Dermis microvascular lymphatic vessel endothelial cell (primary cell): Measurements from ENCODE around the gene TECR. TPM values are rescaled to one million over a fixed set of nuclear protein-coding genes. Genes with fewer than 3 reads are reported as not detected.
"Not testable (repeated sequence)": the region's sequence is repeated elsewhere in the genome, so short reads cannot be mapped to it uniquely, and the experiment has no call there.

Experiments
- DNase-seq, 2 donors: peaks; one replicate each; pipeline versions ENCODE4 v3.0.0 to v3.0.0-alpha.2; 2010; ENCODE audit warnings: low read depth in 2 of 2
- total RNA-seq: library from RNA; depleted of rRNA; stranded (reverse); fragments of >200 nt; gene quantifications from 2 replicates; pipeline ENCODE4 v1.2.1, GENCODE V29; 2014

TECR gene, protein sequence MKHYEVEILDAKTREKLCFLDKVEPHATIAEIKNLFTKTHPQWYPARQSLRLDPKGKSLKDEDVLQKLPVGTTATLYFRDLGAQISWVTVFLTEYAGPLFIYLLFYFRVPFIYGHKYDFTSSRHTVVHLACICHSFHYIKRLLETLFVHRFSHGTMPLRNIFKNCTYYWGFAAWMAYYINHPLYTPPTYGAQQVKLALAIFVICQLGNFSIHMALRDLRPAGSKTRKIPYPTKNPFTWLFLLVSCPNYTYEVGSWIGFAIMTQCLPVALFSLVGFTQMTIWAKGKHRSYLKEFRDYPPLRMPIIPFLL
- total RNA-seq: 23.1 and 27.4 TPM in 2 replicates

DNA sequence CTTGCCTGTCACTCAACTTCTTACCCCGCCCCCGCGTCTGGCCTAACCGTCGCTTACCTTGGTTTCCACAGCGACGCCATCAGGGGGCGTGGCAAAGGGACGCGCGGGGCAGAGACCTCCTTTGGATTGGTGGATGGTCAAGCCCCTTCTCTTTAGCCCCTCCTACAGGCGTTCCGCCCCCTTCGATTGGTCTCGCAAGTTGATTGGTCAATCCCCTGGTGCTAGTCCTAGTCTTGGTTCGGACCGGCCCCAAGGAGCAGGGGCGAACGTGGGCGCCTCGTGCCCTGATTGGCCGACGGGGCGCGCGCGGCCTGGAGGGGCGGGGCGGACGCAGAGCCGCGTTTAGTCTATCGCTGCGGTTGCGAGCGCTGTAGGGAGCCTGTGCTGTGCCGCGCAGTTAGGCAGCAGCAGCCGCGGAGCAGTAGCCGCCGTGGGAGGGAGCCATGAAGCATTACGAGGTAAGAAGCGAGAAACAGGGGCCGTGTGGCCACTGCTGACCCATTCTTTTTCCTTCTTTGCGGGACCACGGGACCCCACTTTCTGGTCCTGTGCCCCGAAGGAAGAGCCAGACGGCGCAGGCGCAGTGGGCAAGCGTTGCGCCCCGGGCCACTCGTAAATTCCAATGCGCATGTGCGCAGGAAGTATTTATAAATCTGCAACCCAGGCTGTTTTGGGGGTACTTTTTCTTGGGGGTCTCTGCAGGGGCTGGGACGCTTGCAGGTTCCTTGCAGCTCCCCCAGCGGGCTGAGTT lies at the start of gene TECR:
Gene TECR, plus strand, starts transcription at position 341 of the 751 bp plus-strand sequence. Its CDS starts 103 bp downstream, at position 444.
- peak; percentile 100 for DNase-seq

DNA sequence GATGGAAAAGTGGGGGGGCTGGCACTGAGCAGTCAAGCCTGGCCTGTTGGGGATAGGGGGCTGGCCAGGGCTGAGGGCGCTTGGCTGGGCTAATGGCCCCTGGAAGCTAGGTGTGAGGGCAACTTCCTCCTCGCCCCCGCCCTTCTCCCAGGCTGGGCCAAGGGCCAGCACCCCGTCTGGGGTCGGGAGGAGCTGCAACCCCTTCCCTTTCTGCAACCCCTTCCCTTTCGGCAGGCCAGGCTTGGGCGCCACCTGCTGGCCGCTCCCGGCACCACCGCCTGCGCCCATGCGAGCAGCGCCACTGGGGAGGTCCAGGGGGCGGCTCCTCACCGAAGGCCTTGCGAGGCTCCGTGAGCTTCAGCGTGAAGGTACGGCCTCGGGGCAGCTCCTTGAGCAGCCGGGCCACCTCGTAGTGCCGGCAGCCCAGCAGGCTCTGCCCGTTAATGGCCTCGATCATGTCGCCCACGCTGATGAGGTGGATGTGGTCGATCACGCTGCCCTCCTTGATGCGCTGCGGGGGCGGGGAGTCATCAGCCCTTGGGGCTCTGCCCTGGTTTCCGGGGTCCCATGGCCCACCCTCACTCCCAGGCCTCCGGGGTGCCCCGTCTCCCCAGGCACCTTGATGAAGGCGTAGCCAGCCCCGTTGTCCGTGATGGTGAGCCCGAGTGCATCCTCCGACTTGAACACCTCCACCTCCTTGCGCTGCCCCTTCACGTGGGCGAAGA lies 49.3 kb upstream of the TECR start:
- peak in 1 of 2 donors; percentile 32 for DNase-seq

DNA sequence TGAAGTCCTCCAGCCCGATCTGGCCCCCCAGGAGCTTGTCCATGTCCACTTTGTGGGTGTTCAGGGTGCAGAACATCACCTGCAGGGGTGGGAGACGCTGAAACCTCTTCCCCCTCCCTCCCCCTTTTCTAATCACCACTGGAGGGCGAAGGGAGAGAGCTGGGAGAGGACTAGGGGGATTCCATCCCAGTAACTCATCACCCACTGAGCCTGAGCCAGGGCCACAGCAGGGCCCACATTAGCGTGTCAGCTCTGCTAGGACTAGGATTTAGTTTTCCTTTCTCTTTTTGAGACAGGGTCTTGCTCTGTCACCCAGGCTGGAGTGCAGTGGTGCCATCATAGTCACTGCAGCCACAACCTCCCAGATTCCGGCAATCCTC lies 48.7 kb upstream of the TECR start:
- DNase-seq: no peak

DNA sequence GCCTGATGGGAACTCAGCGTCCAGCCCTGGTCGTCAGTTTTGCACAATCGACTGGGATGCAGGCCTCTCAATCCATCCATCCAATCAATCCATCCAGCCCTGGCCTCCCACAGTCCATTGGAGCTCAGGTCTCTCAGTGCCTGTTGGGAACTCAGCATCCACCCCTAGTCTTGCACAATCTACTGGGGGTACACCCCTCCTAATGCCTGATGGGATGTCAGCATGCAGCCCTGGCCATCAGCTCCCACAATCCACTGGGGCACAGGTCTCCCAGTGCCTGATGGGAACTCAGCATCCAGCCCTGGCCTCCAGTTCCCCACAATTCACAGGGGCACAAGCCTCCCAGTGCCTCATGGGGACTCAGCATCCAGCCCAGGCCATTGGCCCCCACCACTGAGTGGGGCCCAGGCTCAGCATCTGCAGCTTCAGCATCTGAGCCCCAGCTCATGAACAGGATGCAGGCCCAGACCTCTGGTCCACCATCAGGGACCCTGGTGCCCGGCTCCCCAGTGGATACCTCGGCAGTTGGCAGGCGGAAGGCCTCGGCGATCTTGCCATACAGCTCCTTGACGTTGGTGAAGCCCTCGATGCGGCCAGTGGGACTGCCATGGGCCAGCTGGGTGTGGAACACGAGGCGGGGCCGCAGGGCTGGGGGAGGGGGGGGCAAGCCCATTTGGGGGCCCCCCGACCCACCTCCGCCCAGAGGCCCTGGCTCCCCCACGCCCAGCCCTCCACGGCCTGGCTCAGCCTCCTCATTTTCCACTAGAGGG lies 47.0 kb upstream of the TECR start:
- no peak for DNase-seq

DNA sequence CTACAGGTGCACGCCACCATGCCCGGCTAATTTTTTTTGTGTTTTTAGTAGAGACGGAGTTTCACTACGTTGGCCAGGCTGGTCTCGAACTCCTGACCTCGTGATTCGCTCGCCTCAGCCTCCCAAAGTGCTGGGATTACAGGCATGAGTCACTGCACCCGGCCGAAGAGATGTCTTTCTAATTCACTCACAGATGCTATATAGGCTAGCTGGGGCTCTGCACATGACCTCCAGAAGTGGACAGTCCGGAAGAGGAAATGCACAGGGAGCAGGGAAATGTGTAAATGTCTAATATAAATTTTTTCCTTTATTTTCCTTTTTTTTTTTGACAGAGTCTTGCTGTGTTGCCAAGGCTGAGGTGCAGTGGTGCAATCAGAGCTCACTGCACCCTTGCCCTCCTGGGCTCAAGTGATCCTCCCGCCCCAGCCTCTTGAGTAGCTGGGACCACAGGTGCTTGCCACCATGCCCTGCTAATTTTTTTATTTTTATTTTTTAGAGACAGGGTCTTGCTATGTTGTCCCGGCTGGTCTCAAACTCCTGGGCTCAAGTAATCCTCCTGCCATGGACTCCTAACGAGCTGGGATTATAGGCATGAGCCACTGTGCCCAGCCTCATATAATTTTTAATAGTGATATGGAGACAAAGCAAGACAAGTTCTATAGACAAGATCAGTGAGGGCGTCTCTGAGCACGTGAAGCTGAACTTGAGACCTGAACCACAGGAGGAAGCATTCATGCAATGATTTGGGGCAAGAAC lies 41.8 kb upstream of the TECR start:
- no peak for DNase-seq

DNA sequence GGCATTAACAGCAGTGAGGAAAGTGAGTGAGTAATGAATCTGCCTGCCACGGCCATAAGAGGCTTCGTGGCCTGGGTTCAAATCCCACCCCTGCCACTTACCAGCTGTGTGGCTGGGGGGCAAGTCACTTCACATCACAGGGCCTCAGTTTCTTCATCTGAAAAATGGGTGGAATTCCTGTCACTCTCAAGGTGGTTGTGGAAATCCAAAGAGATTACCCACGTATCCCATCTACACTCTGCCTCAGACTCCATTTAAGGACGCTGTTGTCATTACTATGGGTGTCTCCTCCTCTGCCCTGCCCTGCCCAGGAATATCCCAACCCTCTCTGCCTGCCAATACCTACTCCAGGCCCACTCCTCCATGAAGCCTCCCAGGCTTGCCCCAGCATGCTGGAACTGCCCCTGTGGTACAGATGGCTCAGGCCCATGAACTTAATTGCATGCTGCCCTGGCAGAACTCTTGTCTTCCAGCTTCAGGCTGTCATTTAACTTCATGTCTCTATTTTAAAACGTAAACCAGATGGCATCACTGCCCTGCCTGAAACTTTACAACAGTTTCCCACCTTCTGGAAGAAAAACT lies 36.5 kb upstream of the TECR start:
- no peak for DNase-seq

DNA sequence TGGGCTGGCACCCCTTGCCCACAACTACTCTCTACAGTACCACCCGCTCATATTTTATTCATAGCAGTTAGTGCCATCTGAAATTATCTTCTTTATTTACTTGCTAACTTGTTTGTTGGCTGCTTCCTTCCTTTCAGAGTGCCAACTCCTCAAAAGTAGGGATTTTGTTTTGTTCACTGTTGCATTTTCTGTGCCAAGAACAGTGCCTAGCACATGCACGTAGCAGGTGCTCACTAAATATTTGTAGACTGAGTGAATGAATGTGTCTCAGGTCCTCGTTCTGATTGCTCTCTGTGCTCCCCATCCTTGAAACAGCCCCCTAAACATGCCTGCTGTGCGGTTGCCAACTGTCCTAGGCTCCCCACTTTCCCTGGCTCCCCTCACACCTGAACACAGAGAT lies 35.0 kb upstream of the TECR start:
- DNase-seq: no peak

DNA sequence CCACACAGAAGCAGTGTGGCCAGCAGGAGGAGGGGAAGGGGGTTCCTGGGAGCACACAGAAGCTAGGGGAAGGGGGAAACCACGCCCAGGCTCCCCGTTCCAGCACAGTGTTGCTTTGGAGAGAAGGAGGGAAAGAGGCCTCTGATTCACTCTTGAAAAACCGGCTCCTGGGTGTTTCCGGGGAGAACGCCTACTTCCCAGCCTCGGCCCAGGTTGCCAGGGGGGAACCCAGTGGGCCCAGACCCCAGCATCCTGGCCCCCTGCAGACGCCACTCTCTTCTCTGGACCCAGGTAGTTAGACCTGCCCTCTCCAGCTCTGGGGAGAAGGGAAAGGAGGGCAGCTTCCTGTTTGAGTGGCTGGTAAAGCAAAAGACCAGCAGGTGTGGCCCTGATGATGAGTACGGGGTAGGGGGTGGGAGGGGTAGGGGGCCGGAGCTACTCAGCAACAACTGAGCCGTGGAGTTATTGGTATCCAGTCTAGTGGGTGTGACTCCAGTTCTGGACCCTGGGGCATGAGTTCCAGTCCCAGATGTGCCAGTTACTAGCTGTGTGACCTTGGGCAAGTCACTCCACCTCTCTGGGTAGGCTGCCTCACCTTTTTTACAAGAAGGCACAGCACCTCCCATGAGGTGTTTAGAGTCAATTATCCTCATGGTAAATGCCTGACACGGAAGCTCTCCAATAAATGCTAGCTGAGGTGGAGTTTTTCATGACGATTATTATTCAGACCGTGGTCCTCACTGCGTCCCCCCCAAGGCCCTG lies 34.3 kb upstream of the TECR start:
- DNase-seq: no peak

DNA sequence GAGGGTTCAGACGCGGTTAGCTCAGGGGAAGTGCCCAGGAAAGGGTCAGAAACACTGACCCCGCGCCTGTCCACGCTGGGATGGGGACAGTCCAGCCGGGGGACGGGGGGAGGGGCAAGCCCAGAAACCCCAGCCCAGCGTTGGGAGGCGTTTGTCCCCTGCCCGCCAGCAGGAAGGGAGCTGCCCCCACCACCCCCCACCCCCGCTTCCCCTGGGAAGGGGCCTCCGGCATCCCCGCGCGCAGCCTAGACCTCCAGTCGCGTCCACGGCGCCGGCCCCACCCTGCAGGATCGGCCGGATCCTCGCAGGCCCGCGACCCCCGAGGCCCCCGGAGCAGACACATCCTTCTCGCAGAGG lies 33.7 kb upstream of the TECR start:
- no peak for DNase-seq

DNA sequence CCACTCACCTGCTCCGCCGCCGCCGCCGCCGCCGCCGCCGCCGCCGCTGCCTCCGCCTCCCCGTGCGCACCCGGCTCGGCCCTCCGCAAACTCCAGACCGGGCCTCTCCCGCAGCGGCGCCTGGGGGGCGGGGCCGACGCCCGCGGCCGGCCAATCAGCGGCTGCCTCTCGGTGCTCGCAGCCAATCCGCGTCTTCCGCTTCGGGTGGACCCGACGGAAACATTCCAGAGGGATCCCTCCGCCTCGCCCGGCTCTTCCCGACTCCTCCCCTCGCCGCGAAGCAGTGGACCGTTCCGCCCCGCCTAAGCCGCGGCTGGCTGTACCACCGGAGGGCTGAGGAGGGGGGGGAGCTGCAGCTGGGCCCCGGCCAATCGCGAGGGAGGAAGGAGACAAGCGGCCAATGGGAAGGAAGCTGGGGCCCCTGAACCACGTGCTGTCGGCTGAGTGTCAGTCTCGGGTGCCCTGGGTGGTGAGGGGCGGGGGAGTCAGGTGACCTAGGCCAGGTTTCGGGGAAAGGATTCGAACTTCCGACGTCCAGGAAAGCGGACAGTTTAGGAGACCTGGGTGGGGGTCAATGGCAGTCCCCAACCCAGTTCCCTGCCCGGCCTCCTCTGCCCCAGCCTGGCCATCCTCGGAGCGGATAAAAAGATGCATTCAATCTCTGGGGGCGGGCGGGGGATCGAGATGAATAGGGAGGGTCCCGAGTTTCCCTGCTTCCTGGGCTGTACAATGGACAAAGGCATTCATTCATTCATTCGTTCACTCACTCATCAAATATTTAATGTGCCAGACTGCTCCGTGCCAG lies 33.2 kb upstream of the TECR start, which contains the start of gene GIPC1:
Gene GIPC1, minus strand, starts transcription at position 99 of the 805 bp plus-strand sequence. CDS start 13,151 bp downstream, outside the sequence.
- DNase-seq: peak; percentile 98 to 99

DNA sequence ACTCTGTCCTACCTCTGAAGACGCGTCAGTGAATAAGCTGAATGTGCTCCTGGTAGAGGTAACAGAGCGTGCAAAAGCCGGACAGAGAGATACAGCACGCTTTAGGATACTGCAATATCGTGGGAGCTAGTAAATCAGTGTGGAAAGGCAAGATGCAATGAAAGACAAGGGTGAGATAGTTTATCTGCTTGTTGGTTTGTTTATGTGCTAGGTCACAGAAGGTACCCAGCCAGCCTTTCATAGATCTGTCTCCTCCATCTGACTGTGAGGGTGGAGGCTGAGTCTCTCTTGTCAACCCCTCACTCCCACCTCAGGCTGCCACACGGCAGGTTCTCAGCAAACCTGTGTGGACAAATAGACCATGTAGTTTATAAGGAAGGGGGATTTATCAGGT lies 32.6 kb upstream of the TECR start:
- no peak for DNase-seq

DNA sequence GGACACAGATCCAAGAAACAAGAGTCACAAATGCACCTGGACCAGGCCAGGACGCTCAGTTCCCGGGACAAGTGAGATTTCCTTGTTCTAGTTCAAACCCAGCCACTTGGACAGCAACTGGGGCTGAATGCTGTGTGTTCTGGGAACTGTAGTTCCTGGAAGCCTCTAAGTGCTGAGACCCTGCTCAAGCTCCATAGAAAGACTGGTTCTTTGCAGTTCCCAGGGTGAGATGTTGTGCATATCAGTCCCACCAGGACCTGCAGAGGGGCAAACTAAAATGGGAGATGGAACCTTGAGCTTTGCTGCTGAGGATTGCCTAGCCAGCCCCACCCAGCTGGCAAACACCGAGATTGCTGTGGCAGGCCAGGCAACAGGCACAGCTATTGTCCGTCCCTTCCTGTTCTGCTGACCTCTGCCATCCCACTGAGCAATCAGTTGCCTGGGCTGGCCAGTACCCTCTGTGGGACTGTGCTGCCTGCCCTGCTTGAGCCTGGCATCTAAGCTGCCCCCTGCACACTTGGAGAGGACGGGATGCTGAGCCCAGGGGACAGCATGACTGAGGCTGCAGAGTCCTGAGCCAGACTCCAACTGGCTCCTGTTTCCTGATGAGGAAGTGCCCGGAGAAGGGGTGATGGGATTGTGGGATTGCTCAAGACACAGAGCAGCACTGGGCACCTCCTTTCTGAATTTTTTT lies 32.0 kb upstream of the TECR start:
- DNase-seq: peak in 1 of 2 donors; percentile 69

DNA sequence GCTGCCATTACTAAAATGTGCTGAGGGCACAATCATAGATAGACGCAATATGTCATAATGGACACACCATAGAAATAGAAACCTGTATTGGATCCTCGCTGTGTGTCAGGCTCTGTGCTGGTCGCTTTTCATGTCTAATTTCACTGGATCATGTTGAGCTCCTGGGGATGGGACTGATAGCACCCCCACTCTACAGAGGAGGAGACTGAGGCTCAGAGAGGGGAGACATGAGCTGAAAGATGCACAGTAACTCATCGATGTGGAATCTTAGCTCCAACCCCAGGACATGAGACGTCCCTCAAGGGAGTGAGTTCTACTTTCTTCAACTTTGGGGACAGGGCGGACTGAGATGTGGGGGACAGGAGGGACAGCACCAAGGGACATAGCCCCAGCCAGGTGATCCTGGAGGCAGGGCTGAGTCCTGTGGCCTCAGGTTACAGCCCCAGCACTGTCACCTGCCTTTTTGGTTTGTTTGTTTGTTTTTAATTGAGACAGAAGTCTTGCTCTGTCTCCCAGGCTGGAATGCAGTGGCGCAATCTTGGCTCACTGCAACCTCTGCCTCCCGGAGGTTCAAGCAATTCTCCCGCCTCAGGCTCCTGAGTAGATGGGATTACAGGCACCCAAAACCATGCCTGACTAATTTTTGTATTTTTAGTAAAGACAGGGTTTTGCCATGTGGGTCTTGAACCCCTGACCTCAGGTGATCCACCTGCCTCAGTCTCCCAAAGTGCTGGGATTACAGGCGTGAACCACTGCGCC lies 26.9 kb upstream of the TECR start:
- DNase-seq: no peak

DNA sequence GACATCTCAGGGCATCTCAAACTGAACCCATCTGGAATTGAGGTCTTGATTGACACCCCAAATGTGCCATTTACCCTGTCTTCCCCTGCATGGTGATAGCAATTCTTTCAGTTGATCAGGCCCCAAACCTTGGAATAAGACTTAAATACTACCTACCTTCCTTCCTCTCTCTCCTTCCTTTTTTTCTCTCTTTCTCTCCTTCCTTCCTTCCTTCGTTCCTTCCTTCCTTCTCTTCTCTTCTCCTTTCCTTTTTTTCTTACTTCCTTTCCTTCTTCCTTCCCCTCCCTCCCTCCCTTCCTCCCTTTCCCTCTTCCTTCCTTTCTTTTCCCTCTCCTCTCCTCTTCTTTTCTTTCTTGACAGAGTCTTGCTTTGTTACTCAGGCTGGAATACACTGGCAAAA lies 26.1 kb upstream of the TECR start:
- no peak for DNase-seq

DNA sequence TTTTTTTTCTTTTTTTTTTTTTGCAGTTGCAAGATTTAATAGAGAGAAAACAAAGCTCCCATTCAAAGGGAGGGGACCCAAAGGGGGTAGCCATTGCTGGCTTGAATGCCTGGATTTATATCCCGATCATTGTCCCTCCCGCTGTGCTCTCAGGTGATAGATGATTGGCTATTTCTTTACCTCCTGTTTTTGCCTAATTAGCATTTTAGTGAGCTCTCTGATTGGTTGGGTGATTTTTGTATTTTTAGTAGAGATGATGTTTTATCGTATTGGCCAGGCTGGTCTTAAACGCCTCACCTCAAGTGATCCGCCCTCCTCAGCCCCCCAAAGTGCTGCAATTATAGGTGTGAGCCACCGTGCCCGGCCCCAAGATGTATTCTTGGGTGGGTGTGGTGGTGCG lies 24.8 kb upstream of the TECR start:
- DNase-seq: not testable (repeated sequence)

DNA sequence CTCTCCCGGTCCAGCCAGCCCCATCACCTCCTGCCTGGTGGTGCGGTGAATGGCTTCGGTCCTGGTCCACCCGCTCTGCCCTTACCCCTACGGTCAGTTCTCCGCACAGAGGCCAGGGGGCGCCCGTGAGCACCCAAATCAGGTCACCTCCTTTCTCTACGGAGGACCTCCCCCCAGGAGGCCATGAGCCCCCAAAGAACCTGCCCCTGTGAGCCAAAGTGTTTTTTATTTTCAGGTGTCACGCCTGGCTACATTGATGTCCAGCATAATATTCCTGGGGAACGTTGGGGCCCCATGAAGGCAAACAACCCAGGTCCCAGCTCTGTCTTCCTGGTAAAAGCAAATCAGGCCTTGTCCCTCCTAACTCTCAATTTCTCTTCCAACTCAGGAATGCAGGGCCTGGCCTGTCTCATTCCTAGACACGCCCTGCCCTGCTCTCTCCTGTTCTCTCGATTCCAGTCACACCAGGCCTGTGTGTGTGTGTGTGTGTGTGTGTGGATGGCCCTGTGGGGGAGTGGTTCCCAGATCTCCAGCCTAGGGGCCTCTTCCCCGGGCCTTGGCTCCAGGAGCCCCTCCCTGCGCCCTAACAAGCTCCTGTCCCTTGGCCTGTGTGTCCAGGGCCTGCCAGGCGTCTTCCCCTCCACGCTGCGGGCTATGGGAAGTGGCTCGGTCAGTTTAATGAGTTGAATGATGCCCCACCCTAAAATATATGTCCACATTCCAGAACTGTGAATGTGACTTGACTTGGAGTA lies 23.7 kb upstream of the TECR start:
- DNase-seq: peak in 1 of 2 donors; percentile 43
